Lower lobe of right lung (tissue), 2 donors: ENCODE results near the gene DUSP12. TPM values are rescaled to one million over a fixed set of nuclear protein-coding genes. Genes with fewer than 3 reads are reported as not detected.

Experiments
- ATAC-seq, 2 donors: fragments of 200-7000 bp; cut with Tn5 transposase; one replicate each; pipeline ENCODE4 v1.9.1; 2020 to 2022; ENCODE audit warnings: mild to moderate bottlenecking in 2 of 2, moderate library complexity in 2 of 2
- DNase-seq: peaks from one replicate; pipeline ENCODE4 v3.0.0-alpha.2; 2020
- H3K27ac ChIP-seq: fragments of 200-600 bp; one replicate; pipeline ENCODE4 v1.8.0; 2022
- H3K27me3 ChIP-seq: fragments of 200-600 bp; one replicate; pipeline ENCODE4 v1.8.0; 2022; ENCODE audit warnings: low read depth
- H3K36me3 ChIP-seq: fragments of 200-600 bp; one replicate; pipeline ENCODE4 v1.8.0; 2022; ENCODE audit warnings: mild to moderate bottlenecking
- H3K4me1 ChIP-seq: fragments of 200-600 bp; one replicate; pipeline ENCODE4 v1.8.0; 2022
- H3K4me3 ChIP-seq: fragments of 200-600 bp; one replicate; pipeline ENCODE4 v1.8.0; 2022; ENCODE audit warnings: mild to moderate bottlenecking
- H3K9me3 ChIP-seq: fragments of 200-600 bp; one replicate; pipeline ENCODE4 v1.8.0; 2022
- intact Hi-C: fragments of 100-400 bp; cut with DNase I; formaldehyde crosslinking; loops from one replicate; pipeline ENCODE4 v1.11.0; 2022
- total RNA-seq: library from RNA; stranded (reverse); fragmentation: NEBNext Ultra II Directional; extraction: Animal tissue kit (Norgen Biotek cat#: 25700); gene quantifications from one replicate; pipeline ENCODE4 v1.2.1, GENCODE V29; 2021
- TF ChIP-seq, protein P1 (sequence below): fragments of 200-600 bp; IDR thresholded peaks from one replicate; pipeline ENCODE4 v1.8.0; 2022; ENCODE audit warnings: antibody characterized with exemption, mild to moderate bottlenecking
- donor health status: DM: no; HTN: yes; CAD: no; lungs with severe emphysema.

Gene DUSP12
- total RNA-seq, 1 donor from 2014 or later, result 16.4 TPM

DNA sequence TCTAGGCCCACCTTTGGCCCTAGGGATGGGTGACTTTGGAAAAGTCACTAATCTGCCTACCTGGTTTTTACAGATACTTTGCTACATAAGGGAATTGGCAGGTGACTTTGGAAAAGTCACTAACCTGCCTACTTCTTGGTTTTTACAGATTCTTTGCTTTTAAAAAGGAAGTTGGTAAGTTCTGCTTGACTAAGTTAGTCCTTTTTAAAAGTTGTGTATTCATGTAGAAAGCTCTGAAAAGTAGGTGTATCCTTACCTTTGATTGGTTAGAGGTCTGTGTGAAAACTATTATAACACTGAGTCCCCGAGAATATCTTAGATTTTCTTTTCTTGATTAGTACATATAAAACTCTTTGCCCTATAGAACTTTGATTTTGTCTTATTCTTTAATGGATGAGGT, 28.9 kb downstream of the DUSP12 start:
- TF ChIP-seq, protein P1, sequence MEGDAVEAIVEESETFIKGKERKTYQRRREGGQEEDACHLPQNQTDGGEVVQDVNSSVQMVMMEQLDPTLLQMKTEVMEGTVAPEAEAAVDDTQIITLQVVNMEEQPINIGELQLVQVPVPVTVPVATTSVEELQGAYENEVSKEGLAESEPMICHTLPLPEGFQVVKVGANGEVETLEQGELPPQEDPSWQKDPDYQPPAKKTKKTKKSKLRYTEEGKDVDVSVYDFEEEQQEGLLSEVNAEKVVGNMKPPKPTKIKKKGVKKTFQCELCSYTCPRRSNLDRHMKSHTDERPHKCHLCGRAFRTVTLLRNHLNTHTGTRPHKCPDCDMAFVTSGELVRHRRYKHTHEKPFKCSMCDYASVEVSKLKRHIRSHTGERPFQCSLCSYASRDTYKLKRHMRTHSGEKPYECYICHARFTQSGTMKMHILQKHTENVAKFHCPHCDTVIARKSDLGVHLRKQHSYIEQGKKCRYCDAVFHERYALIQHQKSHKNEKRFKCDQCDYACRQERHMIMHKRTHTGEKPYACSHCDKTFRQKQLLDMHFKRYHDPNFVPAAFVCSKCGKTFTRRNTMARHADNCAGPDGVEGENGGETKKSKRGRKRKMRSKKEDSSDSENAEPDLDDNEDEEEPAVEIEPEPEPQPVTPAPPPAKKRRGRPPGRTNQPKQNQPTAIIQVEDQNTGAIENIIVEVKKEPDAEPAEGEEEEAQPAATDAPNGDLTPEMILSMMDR, result no peak
- H3K36me3 ChIP-seq, result peaks cover 22% of the 10 kb centered on the region

DNA sequence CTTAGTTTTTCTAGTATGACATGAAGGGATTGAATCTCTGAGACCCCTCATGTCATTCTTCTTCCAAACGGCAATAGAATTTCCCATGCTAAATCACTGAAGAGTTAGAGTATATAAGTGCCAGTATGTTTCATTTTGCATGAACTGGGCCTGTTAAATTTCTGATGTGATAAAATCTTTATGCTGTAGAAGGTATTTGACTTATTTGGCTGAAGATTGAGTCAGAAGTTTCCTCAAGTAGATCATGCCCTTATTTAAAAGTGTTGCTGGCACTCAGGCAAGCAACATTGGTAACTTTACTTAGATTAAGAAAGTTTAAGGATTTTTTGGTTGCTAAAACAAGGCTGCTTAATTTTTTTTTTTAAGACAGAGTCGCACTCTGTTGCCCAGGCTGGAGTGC, 29.8 kb downstream of the DUSP12 start:
- intact Hi-C loops, result no loop called here
- no peak for ATAC-seq

More for the DNA sequence above, 28.9 kb downstream of the DUSP12 start:
- Histone ChIP-seq H3K4me3 (no peak overlapping the region), H3K9me3 (no peaks in the 10 kb centered on the region), H3K4me1 (no peaks in the 10 kb centered on the region), H3K27me3 (no peaks in the 10 kb centered on the region), H3K27ac (no peak overlapping the region)
- intact Hi-C loops, result no loop called here
- ATAC-seq, result no peak
- no peak for DNase-seq

DNA sequence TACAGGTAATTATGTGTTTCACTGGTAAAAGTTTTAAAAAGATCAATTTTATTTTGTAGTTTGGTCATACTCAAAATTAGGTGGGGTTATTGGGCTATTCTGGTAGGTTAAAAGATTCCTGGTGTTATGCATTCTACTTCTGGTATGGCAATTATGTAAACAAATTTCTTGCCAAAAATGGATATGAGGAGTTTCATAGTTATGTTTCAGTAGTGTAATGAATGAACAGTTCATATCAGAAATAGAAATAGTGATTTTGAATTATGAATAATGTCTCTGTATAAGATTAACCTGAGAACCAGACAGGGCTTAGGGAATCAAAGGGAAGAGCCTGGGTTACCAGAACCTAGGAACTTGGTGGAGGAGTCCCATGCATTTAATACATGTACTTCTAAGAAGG, 32.4 kb downstream of the DUSP12 start:
- no peak for ATAC-seq
- TF ChIP-seq, protein P1, result no peak
- Histone ChIP-seq H3K4me1 (no peaks in the 10 kb centered on the region), H3K36me3 (peaks cover 57% of the 10 kb centered on the region), H3K27ac (no peak overlapping the region), H3K9me3 (no peaks in the 10 kb centered on the region), H3K27me3 (no peaks in the 10 kb centered on the region), H3K4me3 (no peak overlapping the region)
- no peak for DNase-seq
- intact Hi-C loops, result no loop called here

More for the DNA sequence above, 29.8 kb downstream of the DUSP12 start:
- Histone ChIP-seq H3K4me3 (no peak overlapping the region), H3K36me3 (peaks cover 31% of the 10 kb centered on the region), H3K9me3 (no peaks in the 10 kb centered on the region), H3K27me3 (no peaks in the 10 kb centered on the region), H3K4me1 (no peaks in the 10 kb centered on the region), H3K27ac (no peak overlapping the region)
- TF ChIP-seq, protein P1, result no peak
- no peak for DNase-seq

DNA sequence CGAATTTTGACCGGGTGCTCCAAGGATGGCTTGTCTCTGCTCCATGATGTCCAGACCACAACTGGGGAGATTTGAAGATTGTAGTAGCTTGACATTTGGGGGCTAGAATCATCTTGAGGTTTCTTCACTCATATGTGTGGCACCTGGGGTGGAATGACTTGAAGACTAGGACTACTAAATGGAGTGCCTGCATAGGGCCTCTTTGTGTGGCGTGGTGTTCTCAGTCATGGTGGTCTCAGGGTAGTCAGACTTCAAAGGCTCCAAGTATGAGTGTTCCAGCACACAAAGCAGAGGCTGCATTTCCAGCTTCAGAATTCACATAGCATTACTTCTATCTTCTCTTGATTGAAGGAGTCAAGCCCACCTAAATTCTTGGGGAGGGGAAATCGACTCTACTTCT, 33.3 kb downstream of the DUSP12 start:
- Histone ChIP-seq H3K27me3 (no peaks in the 10 kb centered on the region), H3K27ac (no peak overlapping the region), H3K4me3 (no peak overlapping the region), H3K4me1 (no peaks in the 10 kb centered on the region), H3K36me3 (peaks cover 64% of the 10 kb centered on the region), H3K9me3 (no peaks in the 10 kb centered on the region)
- TF ChIP-seq, protein P1, result no peak
- intact Hi-C loops, result no loop called here
- ATAC-seq, result no peak
- no peak for DNase-seq

DNA sequence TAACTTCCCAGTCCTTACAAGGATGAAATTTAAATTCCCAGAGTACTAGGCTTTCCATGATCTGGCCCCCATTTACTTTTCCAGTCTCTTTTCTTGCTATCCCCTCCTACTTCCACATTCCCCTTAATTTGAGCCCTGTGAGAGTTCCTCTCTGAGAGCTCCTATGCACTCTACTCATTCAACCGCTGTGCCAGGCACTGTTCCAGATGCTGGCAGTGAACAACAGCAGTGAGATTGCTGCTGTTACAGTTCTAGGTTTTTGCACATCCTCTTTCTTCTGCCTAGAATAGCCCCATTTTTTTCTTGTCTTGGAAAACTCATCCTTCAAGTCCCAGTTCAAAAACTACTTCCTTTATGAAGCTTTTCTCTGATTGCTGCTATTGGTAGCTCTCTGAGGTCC, 35.4 kb downstream of the DUSP12 start:
- Histone ChIP-seq H3K36me3 (peaks cover 84% of the 10 kb centered on the region), H3K4me3 (no peak overlapping the region), H3K4me1 (no peaks in the 10 kb centered on the region), H3K27ac (no peak overlapping the region), H3K27me3 (no peaks in the 10 kb centered on the region), H3K9me3 (no peaks in the 10 kb centered on the region)
- no peak for ATAC-seq
- intact Hi-C loops, result no loop called here
- TF ChIP-seq, protein P1, result no peak
- no peak for DNase-seq

DNA sequence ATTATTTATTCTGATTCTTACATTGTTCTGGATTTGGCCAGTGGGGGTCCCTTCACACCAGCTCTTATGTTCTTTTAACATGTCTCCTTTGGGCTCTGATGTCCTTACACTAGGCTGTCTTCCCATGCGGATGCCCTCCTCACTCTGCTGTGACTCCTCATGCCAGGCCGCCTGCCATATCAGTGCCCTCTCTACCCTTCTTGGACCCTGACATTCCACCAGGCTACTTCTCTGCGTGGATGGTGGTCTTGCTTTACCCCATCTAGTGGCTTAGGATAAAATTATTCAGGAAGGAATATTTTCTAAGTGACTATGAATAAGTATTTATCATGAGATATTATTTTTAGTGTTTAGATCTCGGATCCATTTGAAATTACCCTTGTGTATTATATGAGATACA, 37.8 kb downstream of the DUSP12 start:
- Histone ChIP-seq H3K9me3 (no peaks in the 10 kb centered on the region), H3K4me3 (no peak overlapping the region), H3K4me1 (no peaks in the 10 kb centered on the region), H3K27ac (no peak overlapping the region), H3K36me3 (peaks cover 91% of the 10 kb centered on the region), H3K27me3 (no peaks in the 10 kb centered on the region)
- no peak for ATAC-seq
- TF ChIP-seq, protein P1, result no peak
- intact Hi-C loops, result no loop called here
- no peak for DNase-seq
